GM19023 (cell line): Measurements from ENCODE around the gene ST8SIA4.
A peak's percentile ranks its signal among the peaks of the same experiment; 100 is the strongest.

Experiments used
- ATAC-seq: cut with Tn5 transposase; IDR thresholded peaks from one replicate; pipeline ENCODE4 v1.9.1; 2021; ENCODE audit warnings: mild to moderate bottlenecking, moderate library complexity; ENCODE audit not compliant: unreplicated experiment

The ST8SIA4 gene

DNA sequence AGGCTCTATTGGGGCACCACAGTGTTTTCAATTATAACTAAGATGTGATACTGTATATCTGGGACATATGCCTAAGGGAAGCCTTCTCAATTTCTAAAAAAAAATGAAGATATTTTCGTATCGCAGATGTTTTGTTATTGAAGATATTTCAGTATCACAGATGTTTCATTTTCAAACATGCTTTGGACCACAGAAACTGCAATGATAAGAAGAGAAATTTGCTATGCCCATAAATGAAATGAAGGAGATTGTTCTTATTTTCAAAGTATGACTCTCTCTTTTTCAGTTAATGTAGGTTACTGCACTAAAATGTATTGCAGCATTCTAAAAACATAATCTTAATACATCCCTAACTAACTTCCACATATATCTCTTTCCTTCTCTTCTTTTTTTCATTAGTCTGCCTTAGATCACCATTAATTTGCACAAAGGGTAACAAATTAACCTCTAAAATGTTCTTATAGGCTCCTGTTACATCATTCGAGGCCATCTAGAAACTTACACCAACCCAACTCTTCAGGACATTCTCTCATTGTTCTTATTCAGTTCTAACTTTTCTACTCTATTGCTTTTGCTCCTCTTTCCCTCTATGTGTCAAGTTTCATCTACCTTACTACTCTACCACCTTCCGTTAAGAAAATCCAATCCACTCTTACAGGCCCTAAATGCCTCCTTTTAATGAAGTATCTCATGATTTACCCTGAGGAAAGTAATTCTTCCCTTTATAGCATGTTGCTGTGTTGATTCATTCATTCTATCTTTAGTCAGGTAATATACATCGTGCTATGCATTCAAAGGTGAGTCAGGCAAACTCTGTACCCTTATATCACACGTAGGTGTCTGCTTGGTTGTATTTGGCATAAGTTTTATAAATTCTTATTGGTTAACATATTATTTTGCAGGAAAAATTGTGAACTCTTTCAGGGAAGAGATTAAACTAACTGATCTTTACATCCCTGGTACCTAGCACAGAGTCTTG is 70.5 kb downstream of the ST8SIA4 start:
- ATAC-seq, result no peak

DNA sequence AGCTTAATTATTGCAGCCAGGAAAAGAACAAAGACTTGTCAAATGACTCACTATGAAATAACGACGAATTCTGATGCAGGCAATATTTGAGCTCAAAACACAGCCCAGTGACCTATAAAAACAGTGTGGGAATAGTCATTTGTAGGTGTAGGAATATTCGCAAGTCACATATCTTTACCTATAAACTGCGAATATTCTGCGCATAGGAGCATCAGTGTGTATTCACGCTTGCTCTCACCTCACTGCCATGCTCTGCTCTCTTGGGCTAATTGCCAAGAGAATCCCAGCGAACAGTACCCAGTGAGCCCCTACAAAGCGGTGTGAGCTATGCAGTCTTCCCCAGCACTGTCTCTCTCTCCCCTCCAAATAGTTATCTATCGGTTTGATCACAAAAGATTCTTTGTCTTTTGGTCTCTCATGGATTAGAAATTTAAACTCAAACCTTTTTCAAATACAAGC is 74.2 kb downstream of the ST8SIA4 start:
- ATAC-seq, result no peak

DNA sequence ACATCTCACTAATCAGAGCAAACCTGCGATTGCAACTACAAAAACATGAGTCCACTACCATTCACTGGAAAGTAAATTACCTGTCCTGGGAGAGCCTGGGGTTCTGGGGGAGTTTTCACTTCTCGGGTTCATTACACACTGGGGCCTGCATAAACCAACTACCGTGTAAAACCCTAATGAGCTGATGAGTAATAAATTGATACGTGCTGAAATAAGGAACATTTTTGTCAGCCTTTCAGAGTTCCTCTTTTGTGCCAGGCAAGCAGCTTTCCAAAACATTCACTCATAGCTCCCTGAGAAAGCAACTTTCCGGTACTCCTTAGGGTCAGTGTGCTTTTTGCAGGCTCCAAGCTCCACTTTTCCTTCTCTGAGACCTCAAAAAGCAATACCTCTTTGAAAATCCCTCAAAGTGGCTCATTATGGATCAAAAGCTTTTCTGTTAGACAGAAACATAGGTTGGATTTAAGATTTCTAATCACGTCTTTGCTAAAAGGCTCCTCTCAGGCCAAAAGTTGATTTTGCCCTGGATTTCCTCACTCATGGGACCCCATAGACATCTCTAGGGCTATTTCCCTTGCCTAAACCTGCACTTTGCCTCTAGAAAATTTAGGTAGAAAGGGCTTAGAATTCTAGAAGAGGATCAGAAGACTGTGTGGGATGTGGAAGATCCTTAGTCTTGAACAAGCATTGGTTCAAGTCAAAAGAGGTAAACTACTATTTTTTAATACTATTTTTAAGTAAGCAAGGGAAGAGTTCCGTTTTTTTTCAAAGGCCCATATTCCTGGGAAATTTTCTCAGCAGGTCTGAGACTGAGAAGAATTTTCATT is 74.8 kb downstream of the ST8SIA4 start:
- ATAC-seq, result peak; percentile 73

DNA sequence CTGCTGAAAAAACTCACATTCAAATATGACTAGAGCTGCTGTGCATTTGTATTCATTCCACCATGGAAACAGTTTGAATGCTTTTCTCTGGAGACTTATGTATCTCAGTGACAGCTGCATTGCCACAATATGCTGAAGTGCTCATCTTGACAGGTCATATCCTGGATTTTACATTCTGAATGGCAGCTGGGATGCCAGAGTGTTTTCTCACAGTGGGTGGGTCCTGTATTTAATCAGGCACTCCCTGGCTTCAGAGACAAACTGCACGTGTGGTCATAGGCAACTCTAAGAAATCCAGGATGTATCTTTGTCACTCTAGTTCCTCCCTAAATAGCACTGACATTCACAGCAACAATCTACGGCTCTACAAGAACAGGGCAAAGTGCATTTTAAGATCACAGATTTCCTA is 75.6 kb downstream of the ST8SIA4 start:
- peak; percentile 27 for ATAC-seq

DNA sequence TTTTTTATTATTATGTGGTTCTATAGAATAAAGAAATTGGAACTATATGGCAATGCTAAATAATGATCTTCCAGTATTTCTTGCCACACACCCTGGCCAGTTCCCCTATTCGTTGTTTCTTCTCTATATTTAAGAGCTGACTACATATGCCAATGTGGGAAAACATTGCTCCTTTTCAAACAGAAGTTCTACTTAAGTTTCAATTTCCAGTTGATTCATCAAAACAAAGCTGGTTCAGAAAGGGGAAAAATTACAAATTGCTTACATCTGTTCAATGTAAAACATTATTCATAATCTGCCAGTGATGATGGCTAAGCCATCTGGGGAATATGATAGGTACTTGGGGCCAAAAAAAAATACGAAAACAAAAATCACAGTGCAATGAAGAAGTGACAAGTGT is 76.9 kb downstream of the ST8SIA4 start:
- no peak for ATAC-seq

DNA sequence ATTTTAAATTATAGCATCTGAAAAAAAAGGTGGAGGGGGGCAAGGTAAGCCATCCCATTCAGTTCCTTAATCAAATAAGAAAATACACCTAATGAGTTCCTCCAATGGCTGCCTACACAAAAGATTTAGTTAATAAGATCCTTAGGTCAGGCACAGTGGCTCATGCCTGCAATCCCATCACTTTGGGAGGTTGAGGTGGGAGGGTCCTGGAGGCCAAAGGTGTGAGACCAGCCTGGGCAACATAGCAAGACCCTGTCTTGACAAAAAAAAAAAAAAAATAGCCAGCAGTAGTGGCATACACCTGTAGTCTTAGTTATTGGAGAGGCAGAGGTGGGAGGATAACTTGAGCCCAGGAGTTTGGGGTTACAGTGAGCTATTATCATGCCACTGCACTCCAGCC is 78.4 kb downstream of the ST8SIA4 start:
- ATAC-seq, result no peak

DNA sequence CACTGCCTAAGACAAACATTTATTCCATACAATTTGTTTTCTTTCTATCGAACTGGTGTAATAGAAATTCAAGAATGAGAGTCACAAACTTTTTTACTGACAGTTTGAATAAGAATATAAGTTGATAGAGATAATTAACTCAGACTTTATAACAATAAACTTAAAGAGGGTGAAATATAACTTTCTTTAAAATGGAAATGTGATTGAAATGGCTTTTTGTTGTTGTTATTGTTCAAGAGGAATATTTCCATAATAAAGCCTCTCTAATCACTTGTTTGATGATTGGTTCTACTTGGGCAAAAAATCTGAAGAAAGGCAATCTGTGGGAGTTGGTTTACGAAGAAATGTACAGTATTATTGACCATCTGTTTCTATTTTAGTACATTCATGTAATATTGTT is 79.3 kb downstream of the ST8SIA4 start:
- ATAC-seq, result no peak

DNA sequence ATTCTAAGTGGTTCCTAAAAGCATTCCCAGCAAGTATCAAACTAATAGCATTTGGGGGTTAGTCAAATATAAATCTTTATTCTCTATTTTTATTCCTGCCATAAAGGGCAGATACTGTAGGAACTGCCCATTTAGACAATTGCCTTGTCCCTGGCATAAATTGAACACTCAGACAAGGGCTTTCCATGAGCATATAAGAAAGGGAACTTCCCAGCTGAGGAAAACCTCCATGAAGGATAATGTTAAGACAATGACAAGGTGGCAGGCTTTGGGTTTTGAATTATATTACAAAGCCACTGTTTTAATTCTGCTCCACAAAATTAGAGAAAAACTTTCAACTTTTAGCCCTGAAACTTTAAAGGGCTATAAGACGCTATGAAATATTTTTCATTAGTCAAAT is 81.3 kb downstream of the ST8SIA4 start:
- ATAC-seq, result no peak

DNA sequence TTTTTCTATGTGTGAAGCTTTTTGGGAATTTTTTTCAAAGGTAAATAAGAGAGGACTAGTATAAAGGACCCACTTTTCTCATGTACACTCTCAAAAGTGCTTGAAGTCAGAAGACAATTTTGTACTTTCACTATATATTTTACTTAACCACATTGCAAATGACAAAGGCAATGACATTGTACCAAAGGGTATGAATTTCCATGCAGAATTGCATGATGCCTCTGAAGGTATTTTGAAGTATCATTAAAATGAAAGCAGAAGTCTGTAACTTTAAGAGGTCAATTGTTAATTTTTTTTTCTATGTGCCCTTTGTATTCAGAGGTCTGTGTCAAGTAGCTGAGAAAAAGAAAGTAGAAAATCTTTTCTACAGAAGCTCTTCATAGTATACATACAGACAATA is 84.7 kb downstream of the ST8SIA4 start:
- no peak for ATAC-seq

DNA sequence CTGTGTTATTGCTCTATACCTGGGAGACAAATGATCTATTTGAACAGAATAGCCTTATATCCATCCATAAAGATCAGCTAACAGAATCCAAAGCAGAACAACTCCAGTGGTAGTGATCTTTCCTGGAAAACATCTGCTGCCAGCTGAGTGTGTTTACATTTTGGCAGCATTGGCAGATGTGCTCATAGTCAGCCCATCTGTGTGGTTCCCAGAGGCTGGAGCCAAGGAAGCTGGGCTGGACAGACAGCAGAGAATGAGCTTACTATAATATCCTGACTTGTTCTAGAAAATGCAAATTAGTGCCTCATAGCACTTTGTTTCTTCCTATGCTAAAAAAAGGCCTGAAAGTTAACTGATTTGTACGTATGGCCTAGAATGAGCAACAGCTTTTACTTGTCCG is 99.7 kb downstream of the ST8SIA4 start:
- ATAC-seq, result no peak

DNA sequence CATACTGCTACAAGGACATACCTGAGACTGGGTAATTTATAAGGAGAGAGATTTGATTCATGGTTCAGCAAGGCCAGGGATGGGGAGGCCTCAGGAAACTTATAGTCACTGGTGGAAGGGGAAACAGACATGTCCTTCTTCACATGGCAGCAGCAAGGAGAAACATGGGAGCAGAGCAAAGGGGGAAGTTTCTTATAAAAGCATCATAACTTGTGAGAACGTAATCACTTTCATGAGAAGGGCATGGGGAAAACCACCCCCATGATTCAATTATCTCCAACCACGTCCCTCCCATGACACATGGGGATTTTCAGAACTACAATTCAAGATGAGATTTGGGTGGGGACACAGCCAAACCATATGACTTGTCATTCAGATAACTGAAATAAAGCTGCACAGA is 100.9 kb downstream of the ST8SIA4 start:
- ATAC-seq, result no peak

DNA sequence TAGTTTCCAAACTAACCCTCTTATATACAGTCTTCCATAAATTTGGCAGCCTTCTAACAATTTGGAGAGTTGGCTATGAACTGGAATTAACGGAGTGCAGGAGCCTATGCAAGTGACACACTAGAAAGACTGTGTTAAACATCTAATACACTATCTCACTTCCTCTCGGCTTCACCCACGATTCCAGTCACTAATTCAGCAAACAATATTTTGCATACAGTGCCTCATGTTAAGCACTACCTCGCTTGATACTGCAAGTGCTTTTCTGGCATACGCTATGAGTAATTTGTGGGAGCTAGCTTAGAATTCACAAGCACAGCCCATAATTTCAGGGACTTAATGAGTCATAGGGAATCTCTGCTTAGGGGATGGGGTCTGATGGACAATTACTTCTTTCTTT is 102.5 kb downstream of the ST8SIA4 start:
- ATAC-seq, result peak; percentile 82

DNA sequence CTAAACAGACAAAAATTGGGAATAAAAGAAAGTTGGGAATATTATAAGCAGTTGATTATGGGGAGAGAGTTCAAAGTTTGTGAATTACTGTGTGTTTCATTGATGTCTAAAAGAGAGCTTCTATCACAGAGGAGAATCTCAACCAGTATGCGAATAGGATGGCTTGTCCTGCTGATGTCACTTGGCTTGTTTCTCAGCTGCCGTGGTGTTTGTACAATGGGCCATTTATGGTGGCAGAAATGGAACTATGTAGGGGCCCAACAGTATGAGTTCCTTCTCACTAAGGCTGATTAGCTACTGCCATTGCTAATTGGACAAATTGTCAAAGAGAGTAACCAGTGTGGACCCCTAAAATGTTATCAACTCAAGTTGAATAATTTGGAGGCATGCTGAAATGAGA is 103.9 kb downstream of the ST8SIA4 start:
- no peak for ATAC-seq

DNA sequence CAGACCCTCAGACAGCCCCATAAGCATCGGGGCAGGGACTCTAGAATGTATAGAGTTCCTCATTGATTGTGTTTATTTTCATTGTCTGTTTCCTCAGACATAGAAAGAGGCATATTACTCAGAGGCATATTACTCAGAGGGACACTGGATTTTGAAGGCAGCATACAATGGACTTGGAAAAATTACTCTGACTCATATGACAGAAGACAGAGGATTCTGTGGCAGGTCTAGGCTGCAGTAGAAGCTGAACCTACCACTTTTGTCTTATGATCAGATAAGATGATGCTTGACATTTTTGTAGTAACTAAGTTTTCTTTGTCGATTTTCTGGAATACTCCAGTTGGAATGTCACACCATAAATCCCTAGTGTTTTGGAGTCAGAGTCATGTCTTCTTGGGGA is 105.2 kb downstream of the ST8SIA4 start:
- ATAC-seq, result no peak

DNA sequence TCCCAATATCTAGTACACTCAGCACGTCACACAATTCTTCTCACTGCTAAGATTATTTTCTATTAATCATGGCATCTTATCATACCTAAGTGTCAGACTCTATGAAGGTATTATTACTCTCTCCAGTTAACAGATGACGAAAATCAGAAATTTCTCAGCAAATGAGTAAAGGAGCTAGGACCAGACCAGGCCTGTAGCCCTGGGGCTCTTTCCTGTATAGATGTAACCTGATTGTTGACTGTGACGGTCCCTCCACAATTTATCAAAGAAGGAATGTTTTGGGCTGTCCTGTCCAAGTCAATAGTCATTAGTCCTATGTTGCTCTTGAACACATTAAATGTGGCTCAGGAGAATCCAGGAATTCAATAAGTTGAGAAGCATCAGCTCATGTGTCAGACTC is 106.2 kb downstream of the ST8SIA4 start:
- no peak for ATAC-seq

DNA sequence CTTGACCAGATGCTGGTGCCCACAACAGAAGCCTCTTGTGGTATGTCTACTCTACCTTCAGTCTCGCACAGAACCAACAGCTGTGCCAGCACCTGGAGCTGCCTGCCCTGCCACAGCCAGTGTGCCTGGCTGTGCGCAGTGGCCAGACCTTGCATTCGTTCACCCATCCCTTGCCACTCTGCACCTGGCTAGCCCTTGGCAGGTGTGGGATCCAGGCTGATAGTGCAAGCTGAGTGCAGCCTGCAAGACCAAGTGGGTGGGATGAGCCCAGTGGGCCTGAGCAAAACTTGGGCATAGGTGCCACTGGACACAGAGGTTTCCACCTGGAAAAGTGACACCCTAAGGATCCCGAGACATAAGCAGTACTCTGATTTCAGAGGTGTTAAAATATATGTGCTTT is 108.2 kb downstream of the ST8SIA4 start:
- ATAC-seq, result no peak

DNA sequence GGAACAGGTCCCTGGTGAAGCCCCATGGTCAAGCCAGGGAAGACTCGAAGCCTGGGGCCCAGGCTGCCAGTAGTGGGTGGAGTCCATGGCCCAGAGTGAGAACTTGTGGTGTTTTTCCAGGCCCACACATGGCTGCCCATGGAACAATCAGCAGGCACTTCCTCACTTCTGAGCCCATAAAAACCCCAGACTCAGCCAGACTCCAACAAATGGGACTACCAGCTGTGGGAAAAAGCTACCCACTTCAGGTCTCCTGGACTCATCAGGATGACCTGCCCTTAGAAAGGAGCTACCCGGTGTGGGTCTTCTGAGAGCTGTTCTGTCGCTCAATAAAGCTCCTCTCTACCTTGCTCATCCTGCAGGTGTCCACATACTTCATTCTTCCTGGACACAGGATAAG is 108.9 kb downstream of the ST8SIA4 start:
- no peak for ATAC-seq

DNA sequence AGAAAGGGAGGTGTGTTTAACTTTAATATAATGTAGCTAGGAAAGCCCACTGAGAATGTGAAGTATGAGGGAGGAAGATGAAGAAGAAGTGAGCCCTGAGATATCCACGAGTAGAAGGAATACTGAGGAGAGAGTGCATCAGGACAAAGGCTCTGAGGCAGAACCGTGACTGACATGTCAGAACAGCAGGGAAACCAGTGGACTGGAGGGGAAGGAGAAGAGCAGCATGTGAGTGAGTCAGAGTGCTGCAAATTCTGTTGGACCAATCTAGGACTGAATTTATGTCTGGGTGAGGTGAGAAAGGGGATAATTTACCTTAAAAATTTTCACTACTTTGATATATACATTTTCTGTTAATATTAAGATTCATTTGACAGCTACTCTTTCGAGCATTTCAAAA is 110.3 kb downstream of the ST8SIA4 start:
- no peak for ATAC-seq

DNA sequence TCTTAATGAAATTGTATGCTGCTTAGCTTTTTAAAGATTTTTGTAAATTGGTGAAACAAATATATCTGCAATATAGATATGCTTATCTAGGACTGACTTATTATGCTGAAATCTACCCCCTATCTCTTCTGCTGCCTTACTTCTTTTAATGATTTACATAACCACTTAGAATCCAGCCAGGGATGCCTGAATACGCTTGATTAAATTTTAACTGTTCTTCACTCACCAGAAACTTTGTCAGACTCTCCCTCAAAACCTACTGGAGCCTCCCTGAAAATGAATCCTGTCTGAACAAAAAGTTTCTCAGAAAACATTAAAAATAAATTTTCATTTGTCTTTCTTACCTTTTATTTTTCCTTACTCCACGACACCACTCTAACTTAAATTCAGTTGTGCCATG is 111.7 kb downstream of the ST8SIA4 start:
- no peak for ATAC-seq

DNA sequence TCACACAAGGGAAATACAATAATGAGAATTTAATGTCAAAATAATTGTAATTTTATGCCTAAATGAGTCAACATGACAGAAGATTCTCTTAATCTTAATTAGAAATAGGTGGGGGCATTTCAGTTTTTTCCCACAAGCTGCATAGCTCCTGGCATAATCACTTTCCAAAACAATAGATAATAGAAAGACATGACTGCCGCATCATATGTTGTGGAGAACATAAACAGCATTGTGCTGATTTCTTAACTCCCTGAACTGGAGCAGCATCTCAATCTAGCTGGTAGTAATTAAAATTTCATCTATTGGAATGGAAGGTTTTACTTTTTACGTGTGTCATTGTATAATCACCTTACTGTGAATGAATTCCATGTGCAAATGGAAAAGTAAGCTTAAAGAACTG is 112.1 kb downstream of the ST8SIA4 start:
- ATAC-seq, result no peak

DNA sequence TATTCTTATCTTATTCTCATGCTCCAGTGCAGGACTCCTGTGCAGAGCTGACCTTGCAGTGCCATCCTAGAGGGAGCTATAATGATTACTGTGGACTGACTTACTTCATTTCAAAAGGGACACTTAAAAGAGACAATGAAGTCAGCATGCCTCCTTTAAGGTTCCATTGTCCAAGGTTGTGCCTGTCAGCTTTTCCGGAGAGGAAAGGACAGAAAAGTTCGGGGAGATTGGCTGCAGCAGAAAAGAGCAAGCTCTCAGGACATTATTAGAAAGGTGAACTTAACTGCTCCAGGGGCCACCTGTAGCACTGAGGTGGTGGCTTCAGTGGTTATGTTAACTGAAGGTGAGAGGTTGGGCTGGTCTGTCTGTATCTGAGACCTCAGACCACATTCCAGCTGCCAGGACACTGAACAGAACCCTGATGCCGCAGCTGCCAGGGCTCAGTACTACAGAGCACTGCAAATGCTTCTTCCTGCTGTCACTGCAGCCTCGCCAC is 112.9 kb downstream of the ST8SIA4 start:
- ATAC-seq, result peak; percentile 61

DNA sequence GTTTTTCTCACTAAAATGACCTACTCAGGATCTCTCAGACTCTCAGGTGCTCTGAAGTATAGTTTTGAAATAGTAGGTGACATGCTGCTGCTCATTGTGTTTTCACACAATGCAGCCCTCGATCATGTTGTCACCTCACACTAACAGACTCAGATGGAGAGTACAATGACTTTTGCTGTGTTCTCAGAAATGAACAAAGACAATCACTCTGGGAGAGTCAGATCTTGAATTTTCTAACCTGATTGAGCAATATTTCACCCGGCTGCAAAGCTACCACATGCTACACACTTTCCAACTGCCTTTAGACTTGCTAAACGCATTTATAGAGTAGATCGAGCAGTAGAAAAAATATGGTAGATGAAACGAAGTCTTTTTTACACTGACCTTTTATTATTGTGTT is 113.4 kb downstream of the ST8SIA4 start:
- no peak for ATAC-seq
